HepG2 (cell line): ENCODE data around the gene BYSL.

Experiments used
- POLR2A ChIP-seq, 2 experiments: IDR thresholded peaks; 2 replicates each; pipeline ENCODE4 v1.6.1; 2011; ENCODE audit warnings: low read depth in 2 of 2, low read length in 2 of 2, mild to moderate bottlenecking in 1 of 2, moderate library complexity in 1 of 2; ENCODE audit not compliant: insufficient read depth in 1 of 2
- ZBTB8A ChIP-seq: sonication (generic); formaldehyde crosslinking; IDR thresholded peaks from 2 replicates; pipeline ENCODE4 v1.4.0; 2020; ENCODE audit warnings: mild to moderate bottlenecking, low read depth, missing genetic modification reagents, borderline replicate concordance
- ZNF746 ChIP-seq: sonication (generic); formaldehyde crosslinking; IDR thresholded peaks from 2 replicates; pipeline ENCODE4 v1.8.0; 2022; ENCODE audit warnings: mild to moderate bottlenecking, missing genetic modification reagents
- TF ChIP-seq, protein P1 (sequence below): sonication (generic); formaldehyde crosslinking; IDR thresholded peaks from 2 replicates; pipeline ENCODE4 v1.5.0; 2020; ENCODE audit warnings: mild to moderate bottlenecking, missing genetic modification reagents, moderate library complexity
- TF ChIP-seq, protein P2 (sequence below): sonication (generic); formaldehyde crosslinking; IDR thresholded peaks from 2 replicates; pipeline ENCODE4 v1.9.0; 2021; ENCODE audit warnings: mild to moderate bottlenecking, missing genetic modification reagents
- TF ChIP-seq, protein P3 (sequence below): sonication (generic); formaldehyde crosslinking; IDR thresholded peaks from 2 replicates; pipeline ENCODE4 v1.4.0; 2020; ENCODE audit warnings: mild to moderate bottlenecking, missing genetic modification reagents
- TF ChIP-seq, protein P4 (sequence below): sonication (generic); formaldehyde crosslinking; IDR thresholded peaks from 2 replicates; pipeline ENCODE4 v1.4.0; 2020; ENCODE audit warnings: missing genetic modification reagents

DNA sequence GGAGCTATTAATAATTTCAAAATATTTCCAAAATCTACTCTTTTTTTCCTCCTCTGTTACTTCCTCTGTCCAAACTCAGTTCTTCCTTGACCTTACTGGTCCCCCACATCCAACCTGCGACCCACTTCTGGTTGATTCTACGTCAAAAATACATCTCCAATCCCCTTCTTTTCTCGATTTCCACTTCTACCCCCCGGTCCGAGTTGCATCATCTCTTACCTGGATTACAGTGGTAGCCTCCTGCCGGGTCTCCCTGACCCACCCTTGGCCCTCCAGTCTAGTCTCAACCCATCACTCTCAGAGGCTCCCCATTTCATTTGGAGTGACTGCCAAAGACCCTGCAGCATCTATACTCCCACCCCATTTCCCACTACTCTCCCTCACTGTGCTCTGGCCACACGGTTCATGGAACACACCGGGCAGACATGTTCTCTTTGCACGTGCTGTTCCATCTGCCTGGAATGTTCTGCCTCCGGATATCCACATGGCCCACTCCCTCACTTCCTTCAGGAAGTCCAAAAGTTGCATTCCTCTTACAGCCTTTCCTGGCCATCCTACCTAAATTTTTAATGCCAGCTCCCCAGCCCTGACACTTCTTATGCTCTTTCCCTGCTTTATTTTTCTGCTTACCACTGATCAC is 26.4 kb downstream of the BYSL start:
- TF ChIP-seq, protein P1, sequence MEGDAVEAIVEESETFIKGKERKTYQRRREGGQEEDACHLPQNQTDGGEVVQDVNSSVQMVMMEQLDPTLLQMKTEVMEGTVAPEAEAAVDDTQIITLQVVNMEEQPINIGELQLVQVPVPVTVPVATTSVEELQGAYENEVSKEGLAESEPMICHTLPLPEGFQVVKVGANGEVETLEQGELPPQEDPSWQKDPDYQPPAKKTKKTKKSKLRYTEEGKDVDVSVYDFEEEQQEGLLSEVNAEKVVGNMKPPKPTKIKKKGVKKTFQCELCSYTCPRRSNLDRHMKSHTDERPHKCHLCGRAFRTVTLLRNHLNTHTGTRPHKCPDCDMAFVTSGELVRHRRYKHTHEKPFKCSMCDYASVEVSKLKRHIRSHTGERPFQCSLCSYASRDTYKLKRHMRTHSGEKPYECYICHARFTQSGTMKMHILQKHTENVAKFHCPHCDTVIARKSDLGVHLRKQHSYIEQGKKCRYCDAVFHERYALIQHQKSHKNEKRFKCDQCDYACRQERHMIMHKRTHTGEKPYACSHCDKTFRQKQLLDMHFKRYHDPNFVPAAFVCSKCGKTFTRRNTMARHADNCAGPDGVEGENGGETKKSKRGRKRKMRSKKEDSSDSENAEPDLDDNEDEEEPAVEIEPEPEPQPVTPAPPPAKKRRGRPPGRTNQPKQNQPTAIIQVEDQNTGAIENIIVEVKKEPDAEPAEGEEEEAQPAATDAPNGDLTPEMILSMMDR (CRISPR knock-in tag) = no peak
- TF ChIP-seq, protein P2, sequence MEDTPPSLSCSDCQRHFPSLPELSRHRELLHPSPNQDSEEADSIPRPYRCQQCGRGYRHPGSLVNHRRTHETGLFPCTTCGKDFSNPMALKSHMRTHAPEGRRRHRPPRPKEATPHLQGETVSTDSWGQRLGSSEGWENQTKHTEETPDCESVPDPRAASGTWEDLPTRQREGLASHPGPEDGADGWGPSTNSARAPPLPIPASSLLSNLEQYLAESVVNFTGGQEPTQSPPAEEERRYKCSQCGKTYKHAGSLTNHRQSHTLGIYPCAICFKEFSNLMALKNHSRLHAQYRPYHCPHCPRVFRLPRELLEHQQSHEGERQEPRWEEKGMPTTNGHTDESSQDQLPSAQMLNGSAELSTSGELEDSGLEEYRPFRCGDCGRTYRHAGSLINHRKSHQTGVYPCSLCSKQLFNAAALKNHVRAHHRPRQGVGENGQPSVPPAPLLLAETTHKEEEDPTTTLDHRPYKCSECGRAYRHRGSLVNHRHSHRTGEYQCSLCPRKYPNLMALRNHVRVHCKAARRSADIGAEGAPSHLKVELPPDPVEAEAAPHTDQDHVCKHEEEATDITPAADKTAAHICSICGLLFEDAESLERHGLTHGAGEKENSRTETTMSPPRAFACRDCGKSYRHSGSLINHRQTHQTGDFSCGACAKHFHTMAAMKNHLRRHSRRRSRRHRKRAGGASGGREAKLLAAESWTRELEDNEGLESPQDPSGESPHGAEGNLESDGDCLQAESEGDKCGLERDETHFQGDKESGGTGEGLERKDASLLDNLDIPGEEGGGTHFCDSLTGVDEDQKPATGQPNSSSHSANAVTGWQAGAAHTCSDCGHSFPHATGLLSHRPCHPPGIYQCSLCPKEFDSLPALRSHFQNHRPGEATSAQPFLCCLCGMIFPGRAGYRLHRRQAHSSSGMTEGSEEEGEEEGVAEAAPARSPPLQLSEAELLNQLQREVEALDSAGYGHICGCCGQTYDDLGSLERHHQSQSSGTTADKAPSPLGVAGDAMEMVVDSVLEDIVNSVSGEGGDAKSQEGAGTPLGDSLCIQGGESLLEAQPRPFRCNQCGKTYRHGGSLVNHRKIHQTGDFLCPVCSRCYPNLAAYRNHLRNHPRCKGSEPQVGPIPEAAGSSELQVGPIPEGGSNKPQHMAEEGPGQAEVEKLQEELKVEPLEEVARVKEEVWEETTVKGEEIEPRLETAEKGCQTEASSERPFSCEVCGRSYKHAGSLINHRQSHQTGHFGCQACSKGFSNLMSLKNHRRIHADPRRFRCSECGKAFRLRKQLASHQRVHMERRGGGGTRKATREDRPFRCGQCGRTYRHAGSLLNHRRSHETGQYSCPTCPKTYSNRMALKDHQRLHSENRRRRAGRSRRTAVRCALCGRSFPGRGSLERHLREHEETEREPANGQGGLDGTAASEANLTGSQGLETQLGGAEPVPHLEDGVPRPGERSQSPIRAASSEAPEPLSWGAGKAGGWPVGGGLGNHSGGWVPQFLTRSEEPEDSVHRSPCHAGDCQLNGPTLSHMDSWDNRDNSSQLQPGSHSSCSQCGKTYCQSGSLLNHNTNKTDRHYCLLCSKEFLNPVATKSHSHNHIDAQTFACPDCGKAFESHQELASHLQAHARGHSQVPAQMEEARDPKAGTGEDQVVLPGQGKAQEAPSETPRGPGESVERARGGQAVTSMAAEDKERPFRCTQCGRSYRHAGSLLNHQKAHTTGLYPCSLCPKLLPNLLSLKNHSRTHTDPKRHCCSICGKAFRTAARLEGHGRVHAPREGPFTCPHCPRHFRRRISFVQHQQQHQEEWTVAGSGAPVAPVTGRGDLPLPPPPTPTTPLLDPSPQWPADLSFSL = no peak
- TF ChIP-seq ZNF746 (CRISPR knock-in tag) (no peak), ZBTB8A (no peak), POLR2A (IDR thresholded peaks at IDR 0.05; ENCODE audit: insufficient read depth in 1 of 2, low read depth in 2 of 2, low read length in 2 of 2) (no peak)
- TF ChIP-seq, protein P3, sequence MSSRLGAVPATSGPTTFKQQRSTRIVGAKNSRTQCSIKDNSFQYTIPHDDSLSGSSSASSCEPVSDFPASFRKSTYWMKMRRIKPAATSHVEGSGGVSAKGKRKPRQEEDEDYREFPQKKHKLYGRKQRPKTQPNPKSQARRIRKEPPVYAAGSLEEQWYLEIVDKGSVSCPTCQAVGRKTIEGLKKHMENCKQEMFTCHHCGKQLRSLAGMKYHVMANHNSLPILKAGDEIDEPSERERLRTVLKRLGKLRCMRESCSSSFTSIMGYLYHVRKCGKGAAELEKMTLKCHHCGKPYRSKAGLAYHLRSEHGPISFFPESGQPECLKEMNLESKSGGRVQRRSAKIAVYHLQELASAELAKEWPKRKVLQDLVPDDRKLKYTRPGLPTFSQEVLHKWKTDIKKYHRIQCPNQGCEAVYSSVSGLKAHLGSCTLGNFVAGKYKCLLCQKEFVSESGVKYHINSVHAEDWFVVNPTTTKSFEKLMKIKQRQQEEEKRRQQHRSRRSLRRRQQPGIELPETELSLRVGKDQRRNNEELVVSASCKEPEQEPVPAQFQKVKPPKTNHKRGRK = no peak
- TF ChIP-seq, protein P4, sequence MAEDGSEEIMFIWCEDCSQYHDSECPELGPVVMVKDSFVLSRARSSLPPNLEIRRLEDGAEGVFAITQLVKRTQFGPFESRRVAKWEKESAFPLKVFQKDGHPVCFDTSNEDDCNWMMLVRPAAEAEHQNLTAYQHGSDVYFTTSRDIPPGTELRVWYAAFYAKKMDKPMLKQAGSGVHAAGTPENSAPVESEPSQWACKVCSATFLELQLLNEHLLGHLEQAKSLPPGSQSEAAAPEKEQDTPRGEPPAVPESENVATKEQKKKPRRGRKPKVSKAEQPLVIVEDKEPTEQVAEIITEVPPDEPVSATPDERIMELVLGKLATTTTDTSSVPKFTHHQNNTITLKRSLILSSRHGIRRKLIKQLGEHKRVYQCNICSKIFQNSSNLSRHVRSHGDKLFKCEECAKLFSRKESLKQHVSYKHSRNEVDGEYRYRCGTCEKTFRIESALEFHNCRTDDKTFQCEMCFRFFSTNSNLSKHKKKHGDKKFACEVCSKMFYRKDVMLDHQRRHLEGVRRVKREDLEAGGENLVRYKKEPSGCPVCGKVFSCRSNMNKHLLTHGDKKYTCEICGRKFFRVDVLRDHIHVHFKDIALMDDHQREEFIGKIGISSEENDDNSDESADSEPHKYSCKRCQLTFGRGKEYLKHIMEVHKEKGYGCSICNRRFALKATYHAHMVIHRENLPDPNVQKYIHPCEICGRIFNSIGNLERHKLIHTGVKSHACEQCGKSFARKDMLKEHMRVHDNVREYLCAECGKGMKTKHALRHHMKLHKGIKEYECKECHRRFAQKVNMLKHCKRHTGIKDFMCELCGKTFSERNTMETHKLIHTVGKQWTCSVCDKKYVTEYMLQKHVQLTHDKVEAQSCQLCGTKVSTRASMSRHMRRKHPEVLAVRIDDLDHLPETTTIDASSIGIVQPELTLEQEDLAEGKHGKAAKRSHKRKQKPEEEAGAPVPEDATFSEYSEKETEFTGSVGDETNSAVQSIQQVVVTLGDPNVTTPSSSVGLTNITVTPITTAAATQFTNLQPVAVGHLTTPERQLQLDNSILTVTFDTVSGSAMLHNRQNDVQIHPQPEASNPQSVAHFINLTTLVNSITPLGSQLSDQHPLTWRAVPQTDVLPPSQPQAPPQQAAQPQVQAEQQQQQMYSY (CRISPR knock-in tag) = no peak
